Prostate gland (tissue), 2 donors: ENCODE measurements around the gene MIA.

ENCODE experiments used
- POLR2AphosphoS5 ChIP-seq: sonication (generic); formaldehyde crosslinking; IDR thresholded peaks from one replicate; pipeline ENCODE4 v1.6.1; 2017; ENCODE audit warnings: antibody characterized with exemption
- TF ChIP-seq, protein P1 (sequence below), 4 experiments: fragments of 200-600 bp in 2 of 4; fragments of 450-650 bp in 2 of 4; sonication (generic) in 2 of 4; IDR thresholded peaks; 1 replicate in 3 of 4; 2 replicates in 1 of 4; pipeline ENCODE4 v1.5.1; 2016 to 2019; ENCODE audit warnings: antibody characterized with exemption in 4 of 4, mild to moderate bottlenecking in 2 of 4, moderate library complexity in 2 of 4

DNA sequence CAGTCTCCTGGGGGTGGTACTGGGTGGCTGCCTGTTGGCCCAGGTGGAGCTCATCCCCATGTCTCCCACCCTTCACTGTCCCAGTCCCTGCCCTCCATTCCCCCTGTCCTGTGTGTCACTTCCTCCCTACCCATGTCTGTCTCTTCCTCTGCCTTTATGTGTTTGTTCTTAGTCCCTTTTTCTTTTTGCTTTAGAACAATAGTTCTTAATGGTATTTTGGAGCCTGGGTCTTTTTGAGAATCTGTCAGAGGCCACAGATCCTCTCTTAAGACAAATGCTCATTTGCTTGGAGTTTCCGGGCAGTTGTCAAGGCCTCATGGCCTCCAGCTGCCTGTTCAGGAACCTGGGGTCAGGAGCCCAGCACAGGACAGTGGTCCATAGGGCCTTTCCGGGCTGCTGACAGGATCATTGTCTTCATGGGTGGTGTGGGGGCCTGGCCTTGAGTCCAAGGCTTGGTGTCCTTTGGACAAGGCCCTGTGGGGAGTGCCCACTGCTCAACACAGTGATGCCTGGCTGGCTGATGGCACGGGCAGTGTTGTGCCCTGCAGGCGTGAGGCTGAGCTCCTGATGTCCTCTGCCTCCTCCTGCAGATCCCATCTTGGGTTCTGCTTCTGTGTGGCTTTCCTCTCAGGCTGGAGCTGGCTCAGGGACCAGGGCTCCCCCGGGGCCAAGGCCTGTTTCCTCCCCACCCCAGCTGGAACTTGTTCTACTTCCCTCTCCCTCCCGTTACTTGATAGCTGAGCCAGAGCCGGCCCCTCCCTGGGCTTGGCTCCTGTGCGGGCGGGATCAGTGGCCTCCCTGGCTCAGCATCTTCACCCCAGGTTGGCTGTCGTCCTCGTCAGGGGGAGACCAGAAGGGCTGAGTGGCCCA, 27.2 kb downstream of the MIA start:
- TF ChIP-seq, protein P1, sequence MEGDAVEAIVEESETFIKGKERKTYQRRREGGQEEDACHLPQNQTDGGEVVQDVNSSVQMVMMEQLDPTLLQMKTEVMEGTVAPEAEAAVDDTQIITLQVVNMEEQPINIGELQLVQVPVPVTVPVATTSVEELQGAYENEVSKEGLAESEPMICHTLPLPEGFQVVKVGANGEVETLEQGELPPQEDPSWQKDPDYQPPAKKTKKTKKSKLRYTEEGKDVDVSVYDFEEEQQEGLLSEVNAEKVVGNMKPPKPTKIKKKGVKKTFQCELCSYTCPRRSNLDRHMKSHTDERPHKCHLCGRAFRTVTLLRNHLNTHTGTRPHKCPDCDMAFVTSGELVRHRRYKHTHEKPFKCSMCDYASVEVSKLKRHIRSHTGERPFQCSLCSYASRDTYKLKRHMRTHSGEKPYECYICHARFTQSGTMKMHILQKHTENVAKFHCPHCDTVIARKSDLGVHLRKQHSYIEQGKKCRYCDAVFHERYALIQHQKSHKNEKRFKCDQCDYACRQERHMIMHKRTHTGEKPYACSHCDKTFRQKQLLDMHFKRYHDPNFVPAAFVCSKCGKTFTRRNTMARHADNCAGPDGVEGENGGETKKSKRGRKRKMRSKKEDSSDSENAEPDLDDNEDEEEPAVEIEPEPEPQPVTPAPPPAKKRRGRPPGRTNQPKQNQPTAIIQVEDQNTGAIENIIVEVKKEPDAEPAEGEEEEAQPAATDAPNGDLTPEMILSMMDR (IDR thresholded peaks at IDR 0.05): no peak
- TF ChIP-seq POLR2AphosphoS5: peak; percentile 43
